ENCODE results near the gene LMTK3.
"Not testable (repeated sequence)": the region's sequence is repeated elsewhere in the genome, so short reads cannot be mapped to it uniquely, and the experiment has no call there.

Gene LMTK3

GRCh38 chr19:48507911-48508439, 3.7 kb downstream of the LMTK3 start:
- DNase-seq, result no peak

- DNase-seq, result peak in 1 of 2 experiments; percentile 50
Observed at GRCh38 chr19:48506138-48506733, 5.4 kb downstream of the LMTK3 start.

- DNase-seq, result no peak
Observed at GRCh38 chr19:48502350-48503018, 9.2 kb downstream of the LMTK3 start.

GRCh38 chr19:48501494-48502349, 9.9 kb downstream of the LMTK3 start:
- no peak for DNase-seq

GRCh38 chr19:48500830-48501493, 10.7 kb downstream of the LMTK3 start:
- DNase-seq, result no peak

- DNase-seq, result no peak
Observed at GRCh38 chr19:48499316-48500090, 12.1 kb downstream of the LMTK3 start.

- DNase-seq, result peak in 1 of 2 experiments; percentile 29
Observed at GRCh38 chr19:48498595-48499311, 12.9 kb downstream of the LMTK3 start.

GRCh38 chr19:48497728-48498594, 13.7 kb downstream of the LMTK3 start:
- no peak for DNase-seq

- DNase-seq, result no peak
Observed at GRCh38 chr19:48496959-48497727, 14.5 kb downstream of the LMTK3 start.

GRCh38 chr19:48495396-48495795, 16.2 kb downstream of the LMTK3 start:
- no peak for DNase-seq

GRCh38 chr19:48493718-48494401, 17.8 kb downstream of the LMTK3 start:
- DNase-seq, result no peak

GRCh38 chr19:48492925-48493717, 18.5 kb downstream of the LMTK3 start:
- DNase-seq, result peak in 1 of 2 experiments; percentile 50

GRCh38 chr19:48491793-48492123, 19.9 kb downstream of the LMTK3 start:
- no peak for DNase-seq

GRCh38 chr19:48490981-48491792, 20.4 kb downstream of the LMTK3 start:
- peak in 1 of 2 experiments; percentile 48 for DNase-seq

GRCh38 chr19:48489608-48490216, 21.9 kb downstream of the LMTK3 start:
- DNase-seq, result peak in 1 of 2 experiments; percentile 65

GRCh38 chr19:48488478-48488877, 23.2 kb downstream of the LMTK3 start:
- not testable (repeated sequence) for DNase-seq

- DNase-seq, result no peak
Observed at GRCh38 chr19:48487948-48488347, 23.7 kb downstream of the LMTK3 start.

Measured in NCI-H524 (cell line).